Psoas muscle (tissue), 8 donors: ENCODE results near the gene SCML1. TPM values are rescaled to one million over a fixed set of nuclear protein-coding genes. Genes with fewer than 3 reads are reported as not detected.

Experiments used
- ATAC-seq, 4 donors: fragments of 200-7000 bp; cut with Tn5 transposase; one replicate each; pipeline ENCODE4 v1.9.1; 2020; ENCODE audit warnings: moderate library complexity in 3 of 4, mild to moderate bottlenecking in 2 of 4
- DNase-seq, 2 donors: peaks; one replicate each; pipeline ENCODE4 v3.0.0-alpha.2; 2020
- H3K27ac ChIP-seq: fragments of 200-600 bp; one replicate; pipeline ENCODE4 v1.8.0; 2022
- H3K27me3 ChIP-seq, 3 donors: fragments of 200-600 bp in 1 of 3; one replicate each; pipeline versions ENCODE4 v1.6.1 to v1.8.0; 2013 to 2022; ENCODE audit warnings: low read length in 2 of 3, mild to moderate bottlenecking in 2 of 3, moderate library complexity in 1 of 3; ENCODE audit not compliant: insufficient read depth in 3 of 3
- H3K36me3 ChIP-seq, 2 donors: fragments of 200-600 bp in 1 of 2; one replicate each; pipeline versions ENCODE4 v1.6.1 to v1.8.0; 2013 to 2022; ENCODE audit warnings: low read depth in 1 of 2, mild to moderate bottlenecking in 1 of 2, moderate library complexity in 1 of 2; ENCODE audit not compliant: insufficient read depth in 1 of 2
- H3K4me1 ChIP-seq: fragments of 200-600 bp; one replicate; pipeline ENCODE4 v1.8.0; 2022
- H3K4me3 ChIP-seq: fragments of 200-600 bp; one replicate; pipeline ENCODE4 v1.8.0; 2022; ENCODE audit warnings: mild to moderate bottlenecking
- H3K9me3 ChIP-seq: fragments of 200-600 bp; one replicate; pipeline ENCODE4 v1.8.0; 2022
- CTCF ChIP-seq: fragments of 200-600 bp; IDR thresholded peaks from one replicate; pipeline ENCODE4 v1.8.0; 2022; ENCODE audit warnings: antibody characterized with exemption
- WGBS, 3 donors: extraction: QIAGEN DNeasy Blood & Tissue Kit; methylation state at CpG; one replicate each; pipeline versions ENCODE4 v1.1.6 to v1.1.7; 2013; 5-methylcytosine and 5-hydroxymethylcytosine counted together
- intact Hi-C, 2 donors: fragments of 100-400 bp; cut with DNase I; formaldehyde crosslinking; loops; one replicate each; pipeline versions ENCODE4 v1.11.0 to v1.14.2; 2022
- polyA plus RNA-seq, 3 donors: library from polyadenylated mRNA; stranded (reverse); fragments of 200-250 nt; gene quantifications; one replicate each; pipeline ENCODE4 v1.2.3, GENCODE V29; 2013
- total RNA-seq, 4 donors: library from RNA; stranded (reverse); fragmentation: NEBNext Ultra II Directional in 2 of 4; extraction: Animal tissue kit (Norgen Biotek cat#: 25700) in 2 of 4; gene quantifications; one replicate each; pipeline versions ENCODE4 v1.2.1 to v1.2.4, GENCODE V29; 2021 to 2023
- donor health status: healthy with polysubstance abuse.
- donor health status: DM: no; HTN: no; CAD: no; lungs with moderate emphysema.
- donor health status: Bipolar disorder and iron deficiency.
- donor health status: healthy.
- donor health status: DM: yes; HTN: yes; CAD: no.
- donor health status: DM: no; HTN: no; CAD: no.
- donor health status: DM: no; HTN: no; CAD: no.
- donor health status: DM: yes; HTN: yes; CAD: no.

SCML1 gene
- total and polyA plus RNA-seq, 7 donors = 7.4 to 17.2 (median 11.4) TPM

- Histone ChIP-seq H3K9me3 (no peaks in the 10 kb centered on the region), H3K27me3 (peaks cover 0 to 9% (median 0%) of the 10 kb centered on the region in 3 donors), H3K27ac (no peak overlapping the region), H3K4me3 (no peak overlapping the region), H3K4me1 (no peaks in the 10 kb centered on the region), H3K36me3 (no peaks in the 10 kb centered on the region)
- ATAC-seq (no peak), DNase-seq (no peak)
- intact Hi-C loops = no loop called here
- TF ChIP-seq CTCF = no peak
- WGBS, 3 donors = 90 to 96% (median 95%) methylated on average over 3 of the region's 3 CpGs
Measured at GRCh38 chrX:17707731-17708130, 29.6 kb upstream of the SCML1 start.

- no peak for ATAC-seq
- WGBS, 3 donors = 63 to 89% (median 64%) methylated on average over 1 of the region's 1 CpG
- Histone ChIP-seq H3K36me3 (no peaks in the 10 kb centered on the region), H3K4me1 (no peaks in the 10 kb centered on the region), H3K27me3 (peaks cover 0 to 14% (median 0%) of the 10 kb centered on the region in 3 donors), H3K27ac (no peak overlapping the region), H3K4me3 (no peak overlapping the region), H3K9me3 (no peaks in the 10 kb centered on the region)
- intact Hi-C loops = no loop called here
- TF ChIP-seq CTCF = no peak
- no peak for DNase-seq
Measured at GRCh38 chrX:17710871-17711301, 26.4 kb upstream of the SCML1 start.

- DNase-seq (no peak), ATAC-seq (no peak)
- Histone ChIP-seq H3K4me1 (no peaks in the 10 kb centered on the region), H3K4me3 (no peak overlapping the region), H3K36me3 (no peaks in the 10 kb centered on the region), H3K9me3 (no peaks in the 10 kb centered on the region), H3K27me3 (peaks cover 0 to 14% (median 0%) of the 10 kb centered on the region in 3 donors), H3K27ac (no peak overlapping the region)
- 48 to 69% (median 61%) methylated on average over 2 of the region's 2 CpGs for WGBS, 3 donors
- no peak for TF ChIP-seq CTCF
- intact Hi-C loops = no loop called here
Measured at GRCh38 chrX:17713288-17713687, 24.0 kb upstream of the SCML1 start.

- intact Hi-C loops = no loop called here
- Histone ChIP-seq H3K27me3 (peaks cover 0 to 11% (median 0%) of the 10 kb centered on the region in 3 donors), H3K4me1 (no peaks in the 10 kb centered on the region), H3K36me3 (no peaks in the 10 kb centered on the region), H3K9me3 (no peaks in the 10 kb centered on the region), H3K27ac (no peak overlapping the region), H3K4me3 (no peak overlapping the region)
- no peak for ATAC-seq
- no peak for TF ChIP-seq CTCF
- DNase-seq = no peak
Measured at GRCh38 chrX:17718649-17719165, 18.6 kb upstream of the SCML1 start.

- Histone ChIP-seq H3K36me3 (no peaks in the 10 kb centered on the region), H3K4me3 (no peak overlapping the region), H3K9me3 (no peaks in the 10 kb centered on the region), H3K27me3 (peaks cover 0 to 6% (median 0%) of the 10 kb centered on the region in 3 donors), H3K4me1 (no peaks in the 10 kb centered on the region), H3K27ac (no peak overlapping the region)
- WGBS, 3 donors = 49 to 71% (median 69%) methylated on average over 5 to 6 of the region's 6 CpGs
- TF ChIP-seq CTCF = no peak
- ATAC-seq = no peak
- intact Hi-C loops = no loop called here
- DNase-seq = no peak
Measured at GRCh38 chrX:17719711-17720110, 17.6 kb upstream of the SCML1 start.
